CD4-positive, CD25-positive, alpha-beta regulatory T cell (primary cell): ENCODE measurements around the gene ATAD3C. TPM values are rescaled to one million over a fixed set of nuclear protein-coding genes. Genes with fewer than 3 reads are reported as not detected.
"Not testable (repeated sequence)": the region's sequence is repeated elsewhere in the genome, so short reads cannot be mapped to it uniquely, and the experiment has no call there.

Experiments
- ATAC-seq, 2 donors: fragments of 150-1000 bp; cut with Tn5 transposase; one replicate each; pipeline ENCODE4 v1.10.0; 2021; ENCODE audit warnings: low read depth in 2 of 2, moderate number of reproducible peaks in 2 of 2, moderate library complexity in 1 of 2
- DNase-seq, 3 donors: peaks; one replicate each; pipeline versions ENCODE4 v3.0.0 to v3.0.0-alpha.2; 2012 to 2022; ENCODE audit warnings: mixed read lengths in 1 of 3
- H3K27ac ChIP-seq: one replicate; pipeline ENCODE4 v1.7.0; 2013; ENCODE audit warnings: mild to moderate bottlenecking, low read length; ENCODE audit not compliant: insufficient read depth, poor library complexity, severe bottlenecking
- H3K27me3 ChIP-seq: one replicate; pipeline ENCODE4 v1.7.0; 2013; ENCODE audit warnings: low read length; ENCODE audit not compliant: control insufficient read depth, insufficient read depth
- H3K36me3 ChIP-seq: one replicate; pipeline ENCODE4 v1.7.0; 2013; ENCODE audit warnings: mild to moderate bottlenecking, low read length, moderate library complexity; ENCODE audit not compliant: control insufficient read depth, insufficient read depth
- H3K4me1 ChIP-seq: 2 replicates; pipeline ENCODE4 v1.7.0; 2013; ENCODE audit warnings: mild to moderate bottlenecking, low read length; ENCODE audit not compliant: insufficient read depth, control insufficient read depth, poor library complexity, severe bottlenecking
- H3K4me3 ChIP-seq: one replicate; pipeline ENCODE4 v1.7.0; 2013; ENCODE audit warnings: low read depth, mild to moderate bottlenecking, low read length, moderate library complexity
- H3K9me3 ChIP-seq, 2 experiments: 1 replicate in 1 of 2; 2 replicates in 1 of 2; pipeline ENCODE4 v1.7.0; 2013; ENCODE audit warnings: low read length in 2 of 2, mild to moderate bottlenecking in 1 of 2, moderate library complexity in 1 of 2; ENCODE audit not compliant: control insufficient read depth in 2 of 2
- H3K27ac Mint-ChIP-seq, 3 donors: one replicate each; pipeline ENCODE4 v1.8.0; 2020 to 2022; ENCODE audit warnings: mild to moderate bottlenecking in 3 of 3, mixed read lengths in 3 of 3, moderate library complexity in 2 of 3
- H3K27me3 Mint-ChIP-seq: one replicate; pipeline ENCODE4 v1.8.0; 2022; ENCODE audit warnings: mild to moderate bottlenecking, mixed read lengths
- H3K36me3 Mint-ChIP-seq: one replicate; pipeline ENCODE4 v1.8.0; 2020; ENCODE audit warnings: mixed read lengths
- H3K4me1 Mint-ChIP-seq, 4 donors: one replicate each; pipeline ENCODE4 v1.8.0; 2020 to 2022; ENCODE audit warnings: mixed read lengths in 4 of 4, mild to moderate bottlenecking in 1 of 4
- H3K4me3 Mint-ChIP-seq, 4 donors: one replicate each; pipeline ENCODE4 v1.8.0; 2020 to 2022; ENCODE audit warnings: mild to moderate bottlenecking in 4 of 4, mixed read lengths in 4 of 4, moderate library complexity in 3 of 4
- H3K9me3 Mint-ChIP-seq, 7 donors: one replicate each; pipeline ENCODE4 v1.8.0; 2020 to 2022; ENCODE audit warnings: mixed read lengths in 7 of 7, mild to moderate bottlenecking in 3 of 7, moderate library complexity in 2 of 7
- polyA plus RNA-seq, 4 donors: library from polyadenylated mRNA; unstranded; fragments of 300-500 nt; fragmentation: Illumina TruSeq; gene quantifications; one replicate each; pipeline ENCODE4 v1.2.3, GENCODE V29; 2021
- total RNA-seq: library from RNA; stranded (reverse); gene quantifications from one replicate; pipeline ENCODE4 v1.2.3, GENCODE V29; 2022

Gene ATAD3C
- total and polyA plus RNA-seq, 5 donors from 2014 or later, result 0.65 to 4.2 (median 2.4) TPM

- no peak overlapping the region for H3K4me3 ChIP-seq
- no peak overlapping the region for H3K27ac ChIP-seq
- no peak for ATAC-seq
- H3K27me3 Mint-ChIP-seq, result peaks cover 10% of the 10 kb centered on the region
- H3K4me3 Mint-ChIP-seq, result no peak overlapping the region
- no peaks in the 10 kb centered on the region for H3K27me3 ChIP-seq
- no peaks in the 10 kb centered on the region for H3K36me3 Mint-ChIP-seq
- H3K4me1 Mint-ChIP-seq, result peaks cover 0 to 5% (median under 1%) of the 10 kb centered on the region in 4 donors
- no peaks in the 10 kb centered on the region for H3K9me3 ChIP-seq
- DNase-seq, result no peak
- peaks cover 0 to 4% (median 0%) of the 10 kb centered on the region in 7 donors for H3K9me3 Mint-ChIP-seq
- no peaks in the 10 kb centered on the region for H3K36me3 ChIP-seq
- H3K27ac Mint-ChIP-seq, result no peak overlapping the region
- no peaks in the 10 kb centered on the region for H3K4me1 ChIP-seq
Measured at GRCh38 chr1:1415751-1416150, 33.7 kb upstream of the ATAD3C start.

GRCh38 chr1:1417396-1417795 lies 32.1 kb upstream of the ATAD3C start:
- not testable (repeated sequence) for H3K27ac ChIP-seq, DNase-seq, H3K9me3 Mint-ChIP-seq, H3K27ac Mint-ChIP-seq, H3K4me1 ChIP-seq, H3K4me3 Mint-ChIP-seq, H3K4me1 Mint-ChIP-seq, H3K27me3 ChIP-seq, H3K36me3 ChIP-seq, H3K9me3 ChIP-seq, H3K36me3 Mint-ChIP-seq, H3K4me3 ChIP-seq, ATAC-seq
- H3K27me3 Mint-ChIP-seq, result peaks cover 15% of the 10 kb centered on the region

GRCh38 chr1:1417825-1418463 lies 31.5 kb upstream of the ATAD3C start:
- Mint-ChIP-seq H3K27me3 (peaks cover 21% of the 10 kb centered on the region), H3K27ac (peak overlapping the region in 1 of 3 donors; percentile 20)
- H3K36me3 Mint-ChIP-seq, H3K4me1 Mint-ChIP-seq, DNase-seq, ATAC-seq, H3K4me1 ChIP-seq, H3K36me3 ChIP-seq, H3K27ac ChIP-seq, H3K9me3 Mint-ChIP-seq, H3K27me3 ChIP-seq, H3K4me3 Mint-ChIP-seq, H3K4me3 ChIP-seq, H3K9me3 ChIP-seq: not testable (repeated sequence)

- Mint-ChIP-seq H3K27me3 (peaks cover 23% of the 10 kb centered on the region), H3K4me3 (no peak overlapping the region), H3K4me1 (peaks cover 0 to 2% (median 0%) of the 10 kb centered on the region in 4 donors), H3K9me3 (peaks cover 0 to 4% (median 0%) of the 10 kb centered on the region in 7 donors), H3K36me3 (no peaks in the 10 kb centered on the region), H3K27ac (peak overlapping the region in 1 of 3 donors; percentile 20)
- no peaks in the 10 kb centered on the region for H3K27me3 ChIP-seq
- no peak overlapping the region for H3K27ac ChIP-seq
- DNase-seq, result no peak
- H3K4me1 ChIP-seq, result no peaks in the 10 kb centered on the region
- no peaks in the 10 kb centered on the region for H3K36me3 ChIP-seq
- no peak for ATAC-seq
- no peak overlapping the region for H3K4me3 ChIP-seq
- no peaks in the 10 kb centered on the region for H3K9me3 ChIP-seq
Measured at GRCh38 chr1:1418464-1419362, 30.8 kb upstream of the ATAD3C start.

- Mint-ChIP-seq H3K4me3 (no peak overlapping the region), H3K4me1 (peaks cover 0 to 2% (median 0%) of the 10 kb centered on the region in 4 donors), H3K27me3 (peaks cover 23% of the 10 kb centered on the region), H3K27ac (no peak overlapping the region), H3K36me3 (no peaks in the 10 kb centered on the region), H3K9me3 (peaks cover 0 to 4% (median 0%) of the 10 kb centered on the region in 7 donors)
- Histone ChIP-seq H3K4me3 (no peak overlapping the region), H3K27ac (no peak overlapping the region), H3K4me1 (no peaks in the 10 kb centered on the region), H3K9me3 (no peaks in the 10 kb centered on the region), H3K27me3 (no peaks in the 10 kb centered on the region), H3K36me3 (no peaks in the 10 kb centered on the region)
- ATAC-seq, result no peak
- DNase-seq, result no peak
Measured at GRCh38 chr1:1419363-1419812, 30.1 kb upstream of the ATAD3C start.

- H3K27me3 ChIP-seq, result no peaks in the 10 kb centered on the region
- H3K4me1 ChIP-seq, result no peaks in the 10 kb centered on the region
- DNase-seq (no peak), ATAC-seq (peak in 1 of 2 donors; percentile 24)
- Mint-ChIP-seq H3K27me3 (peaks cover 26% of the 10 kb centered on the region), H3K9me3 (peaks cover 0 to 4% (median 0%) of the 10 kb centered on the region in 7 donors), H3K27ac (no peak overlapping the region), H3K4me3 (no peak overlapping the region), H3K4me1 (peaks cover 0 to 5% (median 0%) of the 10 kb centered on the region in 4 donors), H3K36me3 (no peaks in the 10 kb centered on the region)
- H3K36me3 ChIP-seq, result no peaks in the 10 kb centered on the region
- no peak overlapping the region for H3K4me3 ChIP-seq
- no peak overlapping the region for H3K27ac ChIP-seq
- H3K9me3 ChIP-seq, result no peaks in the 10 kb centered on the region
Measured at GRCh38 chr1:1419813-1420653, 29.5 kb upstream of the ATAD3C start.

- H3K4me3 ChIP-seq, result no peak overlapping the region
- Mint-ChIP-seq H3K4me1 (peaks cover 0 to 5% (median 0%) of the 10 kb centered on the region in 4 donors), H3K27ac (no peak overlapping the region), H3K27me3 (peaks cover 27% of the 10 kb centered on the region), H3K4me3 (no peak overlapping the region), H3K9me3 (peaks cover 0 to 4% (median 0%) of the 10 kb centered on the region in 7 donors), H3K36me3 (no peaks in the 10 kb centered on the region)
- no peaks in the 10 kb centered on the region for H3K4me1 ChIP-seq
- H3K36me3 ChIP-seq, result no peaks in the 10 kb centered on the region
- no peaks in the 10 kb centered on the region for H3K27me3 ChIP-seq
- ATAC-seq, result no peak
- H3K9me3 ChIP-seq, result no peaks in the 10 kb centered on the region
- H3K27ac ChIP-seq, result no peak overlapping the region
- DNase-seq, result no peak
Measured at GRCh38 chr1:1420654-1421141, 28.8 kb upstream of the ATAD3C start.
